COLO829 (cell line): ENCODE measurements around the gene LRRC4.

ENCODE experiments used
- DNase-seq: peaks from one replicate; pipeline ENCODE4 v3.0.0; 2012; ENCODE audit warnings: low spot score

The LRRC4 gene

GRCh38 chr7:128030654-128031611 is at the start of gene LRRC4:
LRRC4 (minus strand) TSS chr7:128031437; CDS start chr7:128030640, 797 bp downstream.
- DNase-seq = no peak

GRCh38 chr7:128080169-128080568 is 48.9 kb upstream of the LRRC4 start:
- DNase-seq = no peak

- no peak for DNase-seq
Observed at GRCh38 chr7:128078309-128078708, 47.1 kb upstream of the LRRC4 start.

- DNase-seq = no peak
Observed at GRCh38 chr7:128076796-128077271, 45.6 kb upstream of the LRRC4 start.

GRCh38 chr7:128076196-128076795 is 45.1 kb upstream of the LRRC4 start:
- no peak for DNase-seq

- no peak for DNase-seq
Observed at GRCh38 chr7:128075242-128076095, 44.2 kb upstream of the LRRC4 start.

GRCh38 chr7:128074736-128075135 is 43.5 kb upstream of the LRRC4 start:
- no peak for DNase-seq

GRCh38 chr7:128074336-128074735 is 43.1 kb upstream of the LRRC4 start:
- DNase-seq = no peak

GRCh38 chr7:128073671-128074310 is 42.6 kb upstream of the LRRC4 start:
- no peak for DNase-seq

- DNase-seq = no peak
Observed at GRCh38 chr7:128071801-128072200, 40.6 kb upstream of the LRRC4 start.

GRCh38 chr7:128071376-128071775 is 40.1 kb upstream of the LRRC4 start:
- DNase-seq = no peak

- DNase-seq = no peak
Observed at GRCh38 chr7:128069373-128070364, 38.4 kb upstream of the LRRC4 start.

GRCh38 chr7:128068785-128069184 is 37.5 kb upstream of the LRRC4 start:
- no peak for DNase-seq

- DNase-seq = no peak
Observed at GRCh38 chr7:128067983-128068382, 36.7 kb upstream of the LRRC4 start.

GRCh38 chr7:128066858-128067257 is 35.6 kb upstream of the LRRC4 start:
- DNase-seq = no peak

- no peak for DNase-seq
Observed at GRCh38 chr7:128066395-128066794, 35.2 kb upstream of the LRRC4 start.

- no peak for DNase-seq
Observed at GRCh38 chr7:128065872-128066271, 34.6 kb upstream of the LRRC4 start.

- DNase-seq = no peak
Observed at GRCh38 chr7:128063088-128063487, 31.9 kb upstream of the LRRC4 start.

GRCh38 chr7:128060018-128060417 is 28.8 kb upstream of the LRRC4 start:
- no peak for DNase-seq
